ENCODE measurements around the gene FOXA1. TPM values are rescaled to one million over a fixed set of nuclear protein-coding genes. Genes with fewer than 3 reads are reported as not detected.

The FOXA1 gene
- total RNA-seq, 1 experiment from 2014 or later: 11.2 TPM

- H3K27ac Mint-ChIP-seq (ENCODE audit: low read depth, unreplicated experiment): no peak overlapping the region
- BruUV-seq (replicated peaks): no TSS peak
- ChIA-PET CTCF (no interaction called here), POLR2A (no interaction called here)
- no peak for DNase-seq (ENCODE audit: unreplicated experiment)
- no peak overlapping the region for H3K4me3 Mint-ChIP-seq (ENCODE audit: unreplicated experiment)
- H3K36me3 Mint-ChIP-seq (ENCODE audit: insufficient read depth, unreplicated experiment): no peaks in the 10 kb centered on the region
- TF ChIP-seq, protein P1, sequence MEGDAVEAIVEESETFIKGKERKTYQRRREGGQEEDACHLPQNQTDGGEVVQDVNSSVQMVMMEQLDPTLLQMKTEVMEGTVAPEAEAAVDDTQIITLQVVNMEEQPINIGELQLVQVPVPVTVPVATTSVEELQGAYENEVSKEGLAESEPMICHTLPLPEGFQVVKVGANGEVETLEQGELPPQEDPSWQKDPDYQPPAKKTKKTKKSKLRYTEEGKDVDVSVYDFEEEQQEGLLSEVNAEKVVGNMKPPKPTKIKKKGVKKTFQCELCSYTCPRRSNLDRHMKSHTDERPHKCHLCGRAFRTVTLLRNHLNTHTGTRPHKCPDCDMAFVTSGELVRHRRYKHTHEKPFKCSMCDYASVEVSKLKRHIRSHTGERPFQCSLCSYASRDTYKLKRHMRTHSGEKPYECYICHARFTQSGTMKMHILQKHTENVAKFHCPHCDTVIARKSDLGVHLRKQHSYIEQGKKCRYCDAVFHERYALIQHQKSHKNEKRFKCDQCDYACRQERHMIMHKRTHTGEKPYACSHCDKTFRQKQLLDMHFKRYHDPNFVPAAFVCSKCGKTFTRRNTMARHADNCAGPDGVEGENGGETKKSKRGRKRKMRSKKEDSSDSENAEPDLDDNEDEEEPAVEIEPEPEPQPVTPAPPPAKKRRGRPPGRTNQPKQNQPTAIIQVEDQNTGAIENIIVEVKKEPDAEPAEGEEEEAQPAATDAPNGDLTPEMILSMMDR (IDR thresholded peaks at IDR 0.05; ENCODE audit: unreplicated experiment): no peak
- H3K27me3 Mint-ChIP-seq (ENCODE audit: insufficient read depth, unreplicated experiment): no peaks in the 10 kb centered on the region
- no peaks in the 10 kb centered on the region for H3K9me3 Mint-ChIP-seq (ENCODE audit: unreplicated experiment)
- peaks cover 15% of the 10 kb centered on the region for H3K4me1 Mint-ChIP-seq (ENCODE audit: insufficient read depth, unreplicated experiment)
- intact Hi-C loops (cut with micrococcal nuclease): no loop called here
Measured at GRCh38 chr14:37583358-37584210, 11.5 kb downstream of the FOXA1 start.

GRCh38 chr14:37580146-37580545, 14.9 kb downstream of the FOXA1 start:
- TF ChIP-seq, protein P1 (IDR thresholded peaks at IDR 0.05; ENCODE audit: unreplicated experiment): no peak
- peaks cover 15% of the 10 kb centered on the region for H3K4me1 Mint-ChIP-seq (ENCODE audit: insufficient read depth, unreplicated experiment)
- no peaks in the 10 kb centered on the region for H3K9me3 Mint-ChIP-seq (ENCODE audit: unreplicated experiment)
- intact Hi-C loops (cut with micrococcal nuclease): loop anchor here (2.0 kb wide), 1 partner anchor 15 kb away; the partner anchor contains the start of genes FOXA1 and TTC6
- no peaks in the 10 kb centered on the region for H3K27me3 Mint-ChIP-seq (ENCODE audit: insufficient read depth, unreplicated experiment)
- POLR2A ChIA-PET: no interaction called here
- DNase-seq (ENCODE audit: unreplicated experiment): peak; percentile 76
- H3K27ac Mint-ChIP-seq (ENCODE audit: low read depth, unreplicated experiment): peak overlapping the region; percentile 87
- CTCF ChIA-PET: no interaction called here
- no peaks in the 10 kb centered on the region for H3K36me3 Mint-ChIP-seq (ENCODE audit: insufficient read depth, unreplicated experiment)
- BruUV-seq (replicated peaks): no TSS peak
- no peak overlapping the region for H3K4me3 Mint-ChIP-seq (ENCODE audit: unreplicated experiment)

GRCh38 chr14:37579274-37579673, 15.8 kb downstream of the FOXA1 start:
- H3K27ac Mint-ChIP-seq (ENCODE audit: low read depth, unreplicated experiment): peak overlapping the region; percentile 87
- no TSS peak for BruUV-seq (replicated peaks)
- TF ChIP-seq, protein P1 (IDR thresholded peaks at IDR 0.05; ENCODE audit: unreplicated experiment): no peak
- H3K9me3 Mint-ChIP-seq (ENCODE audit: unreplicated experiment): no peaks in the 10 kb centered on the region
- peaks cover 15% of the 10 kb centered on the region for H3K4me1 Mint-ChIP-seq (ENCODE audit: insufficient read depth, unreplicated experiment)
- intact Hi-C loops (cut with micrococcal nuclease): no loop called here
- ChIA-PET CTCF (no interaction called here), POLR2A (interaction anchor here (0.5 kb wide), 1 partner anchor 367 kb away, joined by 3 read pairs; no protein-coding TSS in a partner anchor)
- H3K36me3 Mint-ChIP-seq (ENCODE audit: insufficient read depth, unreplicated experiment): no peaks in the 10 kb centered on the region
- DNase-seq (ENCODE audit: unreplicated experiment): no peak
- no peaks in the 10 kb centered on the region for H3K27me3 Mint-ChIP-seq (ENCODE audit: insufficient read depth, unreplicated experiment)
- no peak overlapping the region for H3K4me3 Mint-ChIP-seq (ENCODE audit: unreplicated experiment)

DNA sequence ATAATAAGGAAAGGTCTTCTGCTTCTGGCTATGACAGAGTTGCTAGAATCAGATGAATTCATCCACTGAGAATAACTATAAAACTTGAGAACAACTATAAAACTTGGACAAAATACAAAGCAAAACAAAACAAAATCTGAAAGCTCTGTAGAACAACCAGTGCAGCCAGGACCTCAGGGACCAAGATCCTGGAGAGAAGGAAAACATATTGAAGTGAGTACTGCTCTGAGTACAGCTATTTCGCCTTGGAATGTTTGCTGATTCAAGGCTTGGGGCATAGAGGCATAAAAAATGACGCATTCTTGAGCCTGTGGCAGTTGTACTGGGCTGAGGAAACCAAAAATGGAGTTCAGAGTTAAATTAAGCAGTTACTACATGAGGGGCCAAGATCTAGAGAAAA, 21.7 kb downstream of the FOXA1 start:
- CTCF ChIA-PET: interaction anchor here (0.7 to 1.9 kb wide), 3 partner anchors 16 to 343 kb away, joined by 4 read pairs; no protein-coding TSS in a partner anchor
- TF ChIP-seq, protein P1 (IDR thresholded peaks at IDR 0.05; ENCODE audit: unreplicated experiment): no peak

More for the DNA sequence above, 21.7 kb downstream of the FOXA1 start:
- no peak overlapping the region for H3K27ac Mint-ChIP-seq (ENCODE audit: low read depth, unreplicated experiment)
- no peak for DNase-seq (ENCODE audit: unreplicated experiment)
- POLR2A ChIA-PET: interaction anchor here (0.6 kb wide), 1 partner anchor 137 kb away, joined by 3 read pairs; no protein-coding TSS in a partner anchor
- H3K9me3 Mint-ChIP-seq (ENCODE audit: unreplicated experiment): no peaks in the 10 kb centered on the region
- no peaks in the 10 kb centered on the region for H3K36me3 Mint-ChIP-seq (ENCODE audit: insufficient read depth, unreplicated experiment)
- H3K4me3 Mint-ChIP-seq (ENCODE audit: unreplicated experiment): no peak overlapping the region
- BruUV-seq (replicated peaks): no TSS peak
- H3K4me1 Mint-ChIP-seq (ENCODE audit: insufficient read depth, unreplicated experiment): no peaks in the 10 kb centered on the region
- intact Hi-C loops (cut with micrococcal nuclease): no loop called here
- H3K27me3 Mint-ChIP-seq (ENCODE audit: insufficient read depth, unreplicated experiment): no peaks in the 10 kb centered on the region
